Immature natural killer cell (primary cell): ENCODE results near the gene ZNF195. TPM values are rescaled to one million over a fixed set of nuclear protein-coding genes. Genes with fewer than 3 reads are reported as not detected.
"Not testable (repeated sequence)": the region's sequence is repeated elsewhere in the genome, so short reads cannot be mapped to it uniquely, and the experiment has no call there.

Source experiments
- DNase-seq, 3 donors: peaks; one replicate each; pipeline ENCODE4 v3.0.0; 2022; ENCODE audit warnings: mixed read lengths in 1 of 3
- H3K27ac Mint-ChIP-seq, 6 donors: one replicate each; pipeline ENCODE4 v1.8.0; 2020; ENCODE audit warnings: mixed read lengths in 6 of 6, mild to moderate bottlenecking in 5 of 6, inconsistent platforms in 4 of 6, moderate library complexity in 3 of 6
- H3K27me3 Mint-ChIP-seq, 3 donors: one replicate each; pipeline ENCODE4 v1.8.0; 2020 to 2021; ENCODE audit warnings: low read depth in 3 of 3, mild to moderate bottlenecking in 3 of 3, mixed read lengths in 3 of 3, moderate library complexity in 3 of 3, inconsistent platforms in 1 of 3
- H3K36me3 Mint-ChIP-seq, 3 donors: one replicate each; pipeline ENCODE4 v1.8.0; 2020; ENCODE audit warnings: mixed read lengths in 3 of 3, inconsistent platforms in 2 of 3, mild to moderate bottlenecking in 2 of 3
- H3K4me1 Mint-ChIP-seq, 2 donors: one replicate each; pipeline ENCODE4 v1.8.0; 2020; ENCODE audit warnings: inconsistent platforms in 2 of 2, mild to moderate bottlenecking in 2 of 2, mixed read lengths in 2 of 2, moderate library complexity in 1 of 2
- H3K4me3 Mint-ChIP-seq, 5 donors: one replicate each; pipeline ENCODE4 v1.8.0; 2020; ENCODE audit warnings: mild to moderate bottlenecking in 5 of 5, mixed read lengths in 5 of 5, inconsistent platforms in 3 of 5, moderate library complexity in 3 of 5
- H3K9me3 Mint-ChIP-seq, 6 donors: one replicate each; pipeline ENCODE4 v1.8.0; 2020; ENCODE audit warnings: mild to moderate bottlenecking in 6 of 6, mixed read lengths in 6 of 6, inconsistent platforms in 4 of 6, moderate library complexity in 3 of 6
- polyA plus RNA-seq, 3 donors: library from polyadenylated mRNA; unstranded; fragments of 300-500 nt; fragmentation: Illumina TruSeq; gene quantifications; one replicate each; pipeline ENCODE4 v1.2.3, GENCODE V29; 2021

ZNF195 gene
- 10 to 100 TPM; 18.2 to 27.0 (median 19.5) TPM for polyA plus RNA-seq

DNA sequence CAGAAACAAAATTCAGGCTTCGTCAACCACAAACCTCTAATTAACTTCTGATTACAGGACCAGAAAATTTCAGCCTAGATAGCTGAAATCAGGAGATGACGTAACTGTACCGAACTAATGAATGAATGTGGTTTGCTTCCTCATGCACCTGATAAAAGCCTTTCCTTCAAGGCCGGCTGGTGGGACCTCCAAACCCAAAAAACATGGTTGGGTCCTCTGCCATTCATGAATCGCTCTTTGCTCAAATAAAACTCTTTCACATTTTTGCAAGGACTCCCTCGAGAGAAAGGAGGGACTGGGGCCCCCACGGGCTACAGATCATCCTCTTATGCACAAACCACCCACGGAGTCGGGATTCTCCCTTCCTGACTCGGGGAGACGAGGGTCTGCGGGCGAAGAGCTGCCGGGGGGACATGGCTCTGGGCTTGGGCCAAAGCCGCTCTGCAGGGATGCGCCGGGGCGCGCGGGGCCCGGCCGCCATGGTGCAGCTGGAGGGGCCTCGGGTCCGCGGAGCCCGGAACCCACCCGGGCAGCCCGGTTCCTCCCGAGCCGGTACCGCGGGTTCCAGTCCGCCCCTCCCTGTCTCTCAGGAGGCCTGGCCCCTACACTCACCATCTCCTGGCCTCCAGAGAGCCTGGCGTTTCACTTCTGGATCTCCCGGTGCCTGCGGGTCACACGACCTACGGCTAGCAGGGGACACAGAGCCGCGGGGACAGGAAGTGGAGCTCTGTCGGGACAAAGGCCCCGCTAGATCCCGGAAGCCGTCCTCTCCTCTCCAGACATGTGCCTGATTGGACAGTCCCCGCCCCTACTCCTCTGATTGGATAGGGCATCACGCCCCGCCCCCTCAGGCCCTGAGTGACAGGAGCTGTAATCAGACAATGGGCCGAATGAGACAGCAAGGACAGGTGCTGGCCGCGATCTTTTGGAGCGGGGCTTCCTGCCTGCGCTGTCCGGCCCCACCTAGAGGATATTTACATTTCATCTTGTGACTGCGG, at the start of gene ZNF195:
Gene ZNF195 (minus strand): TSS at position 721 of the 998 bp plus-strand sequence. CDS start 106 bp downstream, at position 615.
- H3K36me3 Mint-ChIP-seq = peaks cover 0 to 6% (median 4%) of the 10 kb centered on the region in 3 donors
- peak within 1 kb of the TSS; percentile 90 to 98 (median 96) for H3K27ac Mint-ChIP-seq
- H3K4me3 Mint-ChIP-seq = peak within 1 kb of the TSS; percentile 96 to 99 (median 99)
- peaks cover 0 to 8% (median 2%) of the 10 kb centered on the region in 3 donors for H3K27me3 Mint-ChIP-seq
- no peaks in the 10 kb centered on the region for H3K9me3 Mint-ChIP-seq
- H3K4me1 Mint-ChIP-seq = peaks cover 48 to 63% of the 10 kb centered on the region in 2 donors
- peak; percentile 96 to 98 (median 97) for DNase-seq

DNA sequence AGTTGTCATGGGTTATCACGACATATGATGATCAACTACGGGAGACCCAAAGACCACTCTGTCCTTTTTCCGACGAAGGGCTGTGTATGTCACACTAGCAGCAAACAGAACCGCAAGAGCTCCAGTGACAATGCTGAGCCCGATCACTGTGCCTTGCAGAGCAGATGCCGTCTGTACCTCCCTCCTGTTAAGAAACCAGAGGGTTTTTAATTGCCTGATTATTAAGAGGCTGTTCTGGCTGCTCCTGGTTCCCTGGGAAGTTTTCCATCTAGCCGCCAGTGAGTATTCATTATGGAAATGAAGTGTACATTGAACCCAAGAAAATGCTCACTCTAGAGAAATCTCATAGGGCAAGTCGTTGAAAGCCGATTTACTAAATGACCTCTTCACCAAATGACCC, 49.1 kb upstream of the ZNF195 start:
- not testable (repeated sequence) for H3K27ac Mint-ChIP-seq, H3K4me3 Mint-ChIP-seq, H3K9me3 Mint-ChIP-seq, H3K4me1 Mint-ChIP-seq, H3K36me3 Mint-ChIP-seq, DNase-seq
- peaks cover 1 to 17% (median 2%) of the 10 kb centered on the region in 3 donors for H3K27me3 Mint-ChIP-seq

DNA sequence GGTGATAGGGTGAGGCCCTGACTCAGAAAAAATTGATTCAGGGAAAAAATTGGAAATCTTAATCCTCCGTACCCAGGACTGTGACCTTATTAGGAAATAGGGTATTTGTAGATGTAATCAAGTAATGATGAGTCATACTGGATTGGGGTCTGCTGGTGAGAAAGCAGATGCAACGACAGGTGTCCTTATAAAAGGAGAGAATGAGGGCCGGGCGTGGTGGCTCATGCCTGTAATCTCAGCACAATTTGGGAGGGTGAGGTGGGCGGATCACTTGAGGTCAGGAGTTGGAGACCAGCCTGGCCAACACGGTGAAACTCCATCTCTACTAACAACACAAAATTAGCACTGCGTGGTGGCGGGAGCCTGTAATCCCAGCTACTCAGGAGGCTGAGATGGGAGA, 47.6 kb upstream of the ZNF195 start:
- H3K9me3 Mint-ChIP-seq, H3K4me3 Mint-ChIP-seq, DNase-seq, H3K27ac Mint-ChIP-seq, H3K36me3 Mint-ChIP-seq: not testable (repeated sequence)
- peaks cover 2 to 20% (median 3%) of the 10 kb centered on the region in 3 donors for H3K27me3 Mint-ChIP-seq
- peaks cover 12% of the 10 kb centered on the region in 2 donors for H3K4me1 Mint-ChIP-seq

DNA sequence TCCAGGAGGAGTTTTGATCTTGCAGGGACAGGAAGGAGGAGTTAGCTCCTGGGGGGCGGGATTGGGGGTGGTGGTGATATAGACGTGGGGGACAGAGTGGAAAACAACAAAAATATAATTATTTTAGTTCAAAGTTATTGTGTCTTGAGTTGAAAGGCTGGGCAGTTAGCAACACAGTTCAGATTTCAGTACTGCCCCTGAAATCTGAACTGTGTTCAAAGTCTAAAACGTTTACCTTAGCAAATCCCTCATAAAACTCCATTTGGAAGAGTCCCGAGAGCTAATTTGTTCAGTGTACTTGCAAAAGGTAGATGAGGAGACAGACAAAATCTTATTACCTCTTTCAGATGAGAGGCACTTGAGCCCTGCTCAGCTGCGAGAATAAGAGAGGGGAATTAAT, 45.0 kb upstream of the ZNF195 start:
- peaks cover 2 to 11% (median 3%) of the 10 kb centered on the region in 3 donors for H3K27me3 Mint-ChIP-seq
- H3K4me3 Mint-ChIP-seq = peak overlapping the region; percentile 21 to 98 (median 71)
- not testable (repeated sequence) for DNase-seq, H3K27ac Mint-ChIP-seq, H3K36me3 Mint-ChIP-seq, H3K9me3 Mint-ChIP-seq
- H3K4me1 Mint-ChIP-seq = peaks cover 13 to 14% of the 10 kb centered on the region in 2 donors

DNA sequence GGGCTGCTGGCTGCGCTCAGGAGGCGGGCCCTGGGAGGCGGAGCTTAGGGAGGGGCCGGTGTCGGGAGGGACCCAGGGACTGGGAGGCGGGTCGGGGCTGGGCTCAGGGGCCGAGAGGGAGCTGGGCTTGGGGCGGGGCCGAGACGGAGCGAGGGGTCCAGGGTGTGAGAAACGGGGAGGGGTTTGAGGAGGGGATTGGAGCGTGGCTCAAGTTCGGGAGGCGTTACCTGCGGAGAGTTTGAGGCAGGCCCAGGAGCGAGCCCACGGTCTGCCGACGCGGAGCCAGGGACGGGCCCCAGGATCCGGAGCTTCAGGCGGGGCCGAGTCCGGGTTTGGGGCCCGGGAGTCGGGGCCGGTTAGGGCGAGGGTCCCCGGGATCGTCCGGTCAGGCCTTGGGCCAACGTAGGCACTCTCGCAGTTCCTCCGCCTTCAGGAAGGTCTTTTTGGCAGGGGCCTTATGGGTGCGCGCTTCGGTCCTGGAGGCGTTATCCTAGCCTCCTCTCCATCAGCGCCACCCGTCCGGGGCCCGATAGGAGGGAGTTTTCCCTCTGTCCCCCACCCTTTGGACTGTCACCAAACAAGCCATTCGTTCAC, 44.3 kb upstream of the ZNF195 start:
- H3K27me3 Mint-ChIP-seq, H3K36me3 Mint-ChIP-seq, H3K9me3 Mint-ChIP-seq: not testable (repeated sequence)
- Mint-ChIP-seq H3K4me1 (peaks cover 13 to 14% of the 10 kb centered on the region in 2 donors), H3K4me3 (peak overlapping the region; percentile 89 to 98 (median 94)), H3K27ac (peak overlapping the region in 3 of 6 donors; percentile 85 to 96 (median 95))
- peak in 1 of 3 donors; percentile 7 for DNase-seq

DNA sequence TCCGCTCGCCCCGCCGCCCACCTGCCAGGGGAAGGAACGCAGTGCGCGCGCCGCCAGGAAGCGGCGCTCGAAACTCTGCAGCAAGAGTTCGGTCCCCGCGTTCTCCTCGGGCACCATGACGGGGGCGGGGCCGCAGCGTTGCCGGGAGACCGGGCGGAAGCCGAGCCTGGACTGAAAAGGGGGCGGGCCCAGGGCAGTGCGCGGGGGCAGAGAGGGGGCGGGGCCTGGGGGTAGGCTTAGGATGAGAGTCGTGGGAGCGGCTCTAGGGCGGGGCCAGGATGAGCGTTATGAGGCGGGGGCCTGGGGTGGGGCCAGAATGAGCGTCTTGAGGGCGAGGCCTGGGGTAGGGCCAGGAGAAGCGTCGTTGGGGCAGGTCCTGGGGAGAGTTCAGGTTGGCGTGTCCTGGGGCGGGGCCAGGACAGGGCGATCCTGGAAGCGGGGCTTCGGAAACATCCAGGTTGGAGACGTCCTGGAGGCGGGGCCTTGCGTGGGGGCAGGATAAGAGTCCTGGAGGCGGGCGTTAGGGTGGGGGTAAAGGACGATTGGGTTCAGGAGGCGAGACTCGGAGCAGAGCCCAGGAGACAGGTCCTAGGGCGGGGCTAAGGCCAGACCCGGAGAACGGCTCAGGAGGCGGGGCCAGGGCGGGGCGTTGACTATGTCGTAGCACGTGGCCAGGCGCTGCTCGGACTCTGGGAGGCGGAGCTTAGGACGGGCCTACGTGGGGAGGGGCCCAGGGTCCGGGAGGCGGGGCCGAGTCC, 43.6 kb upstream of the ZNF195 start:
- H3K36me3 Mint-ChIP-seq, H3K9me3 Mint-ChIP-seq, H3K27me3 Mint-ChIP-seq: not testable (repeated sequence)
- H3K27ac Mint-ChIP-seq = peak overlapping the region; percentile 80 to 96 (median 92)
- H3K4me1 Mint-ChIP-seq = peaks cover 13 to 14% of the 10 kb centered on the region in 2 donors
- H3K4me3 Mint-ChIP-seq = peak overlapping the region; percentile 89 to 98 (median 94)
- DNase-seq = peak; percentile 94 to 98 (median 97)

DNA sequence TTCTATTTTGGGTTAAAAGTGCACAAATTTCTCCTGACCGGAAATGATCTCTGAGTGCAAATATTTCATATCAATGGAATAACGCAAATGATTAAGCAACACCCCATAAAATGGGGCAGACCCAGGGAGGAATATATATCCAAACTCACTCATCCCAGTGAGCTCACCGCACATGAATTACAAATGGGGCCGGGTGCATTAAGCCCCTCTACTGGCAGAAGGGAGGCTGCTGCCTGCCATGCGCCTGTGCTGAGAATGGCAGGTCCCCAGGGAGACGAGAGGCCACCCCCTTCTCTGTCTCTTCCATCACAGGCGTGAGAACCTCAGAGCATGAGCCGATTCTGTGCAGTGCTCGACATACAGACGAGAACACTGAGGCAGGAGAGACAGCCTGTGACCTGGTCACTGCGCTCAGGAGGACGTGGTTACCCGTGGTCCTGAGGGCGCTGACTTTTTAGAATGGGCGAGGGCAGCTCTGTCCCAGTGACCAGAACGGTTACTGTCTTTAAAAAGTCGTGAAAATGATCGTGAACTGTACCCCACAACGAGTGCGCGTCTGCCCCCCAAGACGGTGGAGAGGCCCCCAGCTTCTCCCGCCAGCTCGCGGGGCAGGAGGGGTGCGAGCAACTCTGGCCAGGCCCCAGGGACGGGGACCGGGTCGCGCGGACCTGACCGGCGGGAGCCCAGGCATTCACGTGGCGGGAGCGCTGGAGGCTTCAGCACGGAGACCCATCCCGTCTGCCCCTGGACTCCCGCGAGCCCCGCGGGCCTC, 42.8 kb upstream of the ZNF195 start:
- H3K9me3 Mint-ChIP-seq, DNase-seq, H3K27me3 Mint-ChIP-seq, H3K36me3 Mint-ChIP-seq: not testable (repeated sequence)
- Mint-ChIP-seq H3K4me3 (peak overlapping the region; percentile 89 to 98 (median 94)), H3K4me1 (peaks cover 13 to 14% of the 10 kb centered on the region in 2 donors), H3K27ac (peak overlapping the region; percentile 74 to 85 (median 81))

DNA sequence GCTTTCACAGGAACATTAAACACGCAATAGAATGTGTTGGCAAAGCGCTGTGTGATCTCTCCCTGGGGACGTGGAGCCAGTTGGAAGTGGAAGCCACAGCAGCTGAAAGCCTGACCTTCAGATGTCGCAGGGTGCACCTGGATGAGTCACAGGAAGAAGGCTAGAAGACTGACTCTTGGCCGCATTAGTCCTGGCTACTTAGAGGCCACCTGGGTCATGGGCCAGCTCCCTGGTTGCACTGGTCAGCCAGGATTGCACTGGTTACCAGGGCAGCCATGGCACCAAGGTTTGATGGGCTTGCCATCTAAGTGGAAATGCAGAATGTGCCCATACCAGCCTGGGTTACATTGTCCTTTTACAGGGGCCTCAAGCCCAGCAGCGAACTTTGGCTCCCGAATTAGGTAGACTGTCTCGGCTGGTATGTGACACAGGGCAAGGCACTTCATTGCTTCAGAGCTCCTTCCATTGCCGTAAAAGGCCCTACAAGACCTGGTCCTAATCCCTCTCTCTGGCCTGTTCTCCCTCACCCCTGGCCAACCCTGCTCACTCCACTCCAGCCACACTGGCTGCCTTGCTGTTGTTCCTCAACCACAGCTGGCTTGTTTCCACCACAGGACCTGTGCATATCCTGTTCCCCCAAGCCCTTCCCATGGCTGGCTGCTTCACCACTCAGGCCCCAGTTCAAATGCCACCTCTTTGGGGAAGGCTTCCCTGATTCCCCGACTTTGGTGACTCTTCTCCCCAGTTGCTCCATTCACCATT, 41.5 kb upstream of the ZNF195 start:
- not testable (repeated sequence) for H3K36me3 Mint-ChIP-seq, DNase-seq, H3K27ac Mint-ChIP-seq, H3K9me3 Mint-ChIP-seq, H3K27me3 Mint-ChIP-seq
- Mint-ChIP-seq H3K4me1 (peaks cover 13 to 14% of the 10 kb centered on the region in 2 donors), H3K4me3 (peak overlapping the region in 2 of 5 donors; percentile 2 to 36)

DNA sequence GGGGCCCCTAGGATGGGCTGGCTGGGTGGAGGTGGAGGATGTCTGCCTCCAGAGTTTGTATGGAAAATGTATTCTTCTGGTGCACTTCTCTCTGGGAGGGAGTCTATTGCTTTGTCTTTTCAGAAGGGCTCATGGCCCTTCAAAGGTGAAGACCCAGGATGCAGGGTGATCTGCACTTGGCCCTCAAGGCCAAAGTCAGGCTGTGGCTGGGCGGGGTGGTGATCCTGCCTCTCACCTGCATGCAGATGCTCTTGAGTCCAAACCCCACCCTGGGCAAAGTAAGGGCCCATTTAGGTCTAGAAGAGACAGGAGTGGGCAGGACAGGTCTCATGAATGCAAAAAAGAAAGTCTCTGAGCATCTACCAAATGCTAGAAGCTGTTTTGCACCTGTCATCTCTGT, 40.5 kb upstream of the ZNF195 start:
- H3K27me3 Mint-ChIP-seq, H3K9me3 Mint-ChIP-seq, H3K36me3 Mint-ChIP-seq, DNase-seq, H3K4me3 Mint-ChIP-seq, H3K27ac Mint-ChIP-seq: not testable (repeated sequence)
- H3K4me1 Mint-ChIP-seq = peaks cover 13 to 14% of the 10 kb centered on the region in 2 donors

DNA sequence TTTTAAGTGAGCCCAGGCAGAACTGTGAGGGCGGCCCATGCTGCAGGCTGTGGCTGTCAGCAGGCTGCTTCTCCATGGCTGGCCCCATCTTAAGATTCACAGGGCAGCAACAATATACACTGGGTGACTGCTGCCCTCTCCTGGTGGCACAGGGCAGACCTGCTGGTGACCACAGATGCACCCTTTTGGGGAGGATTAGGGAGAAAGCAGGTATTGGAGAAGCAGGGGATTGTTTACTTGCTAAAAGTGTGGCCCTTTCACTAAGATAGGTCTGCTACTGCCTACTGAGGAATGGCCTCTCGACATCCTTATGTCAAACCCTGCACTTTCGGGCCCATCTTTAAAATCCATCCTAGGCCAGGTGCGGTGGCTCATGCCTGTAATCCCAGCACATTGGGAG, 38.1 kb upstream of the ZNF195 start:
- H3K9me3 Mint-ChIP-seq, H3K27ac Mint-ChIP-seq, H3K4me3 Mint-ChIP-seq, H3K27me3 Mint-ChIP-seq, H3K36me3 Mint-ChIP-seq, H3K4me1 Mint-ChIP-seq: not testable (repeated sequence)
- DNase-seq = peak; percentile 34 to 47 (median 36)

DNA sequence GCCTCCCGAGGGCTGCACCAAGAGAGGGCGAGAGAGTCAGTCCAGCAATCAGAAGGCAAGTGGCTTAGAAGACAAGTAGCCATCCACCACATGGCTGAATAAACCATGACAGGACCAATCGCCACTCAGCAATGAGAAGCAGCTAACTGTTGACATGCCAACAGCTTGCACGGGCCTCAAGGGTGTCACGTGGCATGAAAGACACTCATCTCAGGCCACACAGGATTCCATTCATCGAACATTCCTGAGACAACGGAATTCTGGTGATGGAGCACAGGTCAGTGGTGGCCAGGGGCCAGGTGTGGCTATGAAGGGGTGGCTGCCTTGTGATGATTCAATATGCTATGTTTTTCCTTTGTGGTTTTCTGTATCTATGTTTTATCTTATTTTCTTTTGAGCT, 36.4 kb upstream of the ZNF195 start:
- not testable (repeated sequence) for DNase-seq, H3K27ac Mint-ChIP-seq, H3K9me3 Mint-ChIP-seq, H3K36me3 Mint-ChIP-seq, H3K4me3 Mint-ChIP-seq, H3K4me1 Mint-ChIP-seq, H3K27me3 Mint-ChIP-seq

DNA sequence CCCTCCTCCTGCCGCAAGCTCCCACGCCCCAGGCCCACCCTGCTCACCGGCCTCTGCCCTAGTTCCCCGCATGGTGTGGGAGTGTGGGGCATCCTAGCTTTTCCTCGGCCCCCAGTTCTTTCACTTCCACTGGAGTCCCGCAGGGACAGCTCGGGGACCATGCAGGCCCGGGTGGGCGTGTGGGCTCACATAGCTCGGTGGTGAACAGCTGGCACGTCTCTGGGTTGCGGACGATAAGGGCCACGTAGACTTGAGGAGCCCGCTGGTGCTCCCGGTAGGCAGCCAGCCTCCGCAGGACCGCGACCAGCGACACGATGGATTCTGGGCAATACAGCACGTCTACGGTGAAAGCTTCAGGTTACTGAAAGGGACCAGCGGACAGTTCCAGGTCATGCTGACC, 34.7 kb upstream of the ZNF195 start:
- not testable (repeated sequence) for DNase-seq, H3K36me3 Mint-ChIP-seq, H3K27me3 Mint-ChIP-seq, H3K4me1 Mint-ChIP-seq, H3K4me3 Mint-ChIP-seq, H3K27ac Mint-ChIP-seq, H3K9me3 Mint-ChIP-seq
